ENCODE results near the gene HHIPL2. TPM values are rescaled to one million over a fixed set of nuclear protein-coding genes. Genes with fewer than 3 reads are reported as not detected.

The HHIPL2 gene
- total RNA-seq, 2 donors from 2014 or later = not detected

- Histone ChIP-seq H3K27ac (no peak overlapping the region), H3K27me3 (no peaks in the 10 kb centered on the region), H3K9me3 (no peaks in the 10 kb centered on the region), H3K4me1 (no peaks in the 10 kb centered on the region), H3K36me3 (replicated peaks in 1 of 2; ENCODE audit: insufficient read depth in 1 of 2, low read depth in 2 of 2) (no peaks in the 10 kb centered on the region), H3K4me3 (no peak overlapping the region)
- TF ChIP-seq, protein P1, sequence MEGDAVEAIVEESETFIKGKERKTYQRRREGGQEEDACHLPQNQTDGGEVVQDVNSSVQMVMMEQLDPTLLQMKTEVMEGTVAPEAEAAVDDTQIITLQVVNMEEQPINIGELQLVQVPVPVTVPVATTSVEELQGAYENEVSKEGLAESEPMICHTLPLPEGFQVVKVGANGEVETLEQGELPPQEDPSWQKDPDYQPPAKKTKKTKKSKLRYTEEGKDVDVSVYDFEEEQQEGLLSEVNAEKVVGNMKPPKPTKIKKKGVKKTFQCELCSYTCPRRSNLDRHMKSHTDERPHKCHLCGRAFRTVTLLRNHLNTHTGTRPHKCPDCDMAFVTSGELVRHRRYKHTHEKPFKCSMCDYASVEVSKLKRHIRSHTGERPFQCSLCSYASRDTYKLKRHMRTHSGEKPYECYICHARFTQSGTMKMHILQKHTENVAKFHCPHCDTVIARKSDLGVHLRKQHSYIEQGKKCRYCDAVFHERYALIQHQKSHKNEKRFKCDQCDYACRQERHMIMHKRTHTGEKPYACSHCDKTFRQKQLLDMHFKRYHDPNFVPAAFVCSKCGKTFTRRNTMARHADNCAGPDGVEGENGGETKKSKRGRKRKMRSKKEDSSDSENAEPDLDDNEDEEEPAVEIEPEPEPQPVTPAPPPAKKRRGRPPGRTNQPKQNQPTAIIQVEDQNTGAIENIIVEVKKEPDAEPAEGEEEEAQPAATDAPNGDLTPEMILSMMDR (IDR thresholded peaks at IDR 0.05) = no peak
- no peak for TF ChIP-seq POLR2A (IDR thresholded peaks at IDR 0.05)
- DNase-seq (no peak), ATAC-seq (no peak)
- intact Hi-C loops (cut with DNase I) = no loop called here
- WGBS, 2 donors = 6 to 21% methylated on average over 5 to 7 of the region's 7 CpGs
Observed at GRCh38 chr1:222546548-222547259, 1.2 kb downstream of the HHIPL2 start.

DNA sequence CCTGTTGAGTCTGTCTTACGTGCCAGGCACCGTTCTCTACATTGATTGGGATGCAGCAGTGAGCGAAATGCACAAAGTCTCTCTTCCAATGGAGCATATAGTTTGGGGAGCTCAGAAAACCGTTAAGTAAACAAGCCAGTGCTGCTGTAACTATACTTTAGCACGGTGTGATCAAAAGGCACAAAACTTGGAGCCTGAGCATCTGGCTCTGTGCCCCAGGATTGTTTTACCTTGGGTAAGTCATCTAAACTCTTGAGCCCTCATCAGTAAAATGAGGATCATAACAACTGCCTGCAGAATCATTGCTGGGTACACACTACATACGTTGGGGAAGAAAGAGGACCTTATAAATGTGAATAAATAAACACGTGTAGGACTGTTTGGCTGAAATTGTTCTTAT, 1.8 kb downstream of the HHIPL2 start:
- H3K4me3 ChIP-seq = no peak overlapping the region
- H3K27me3 ChIP-seq = no peaks in the 10 kb centered on the region
- H3K27ac ChIP-seq = no peak overlapping the region
- intact Hi-C loops (cut with DNase I) = no loop called here
- DNase-seq (no peak), ATAC-seq (no peak)
- H3K9me3 ChIP-seq = no peaks in the 10 kb centered on the region
- TF ChIP-seq POLR2A (IDR thresholded peaks at IDR 0.05) = no peak
- TF ChIP-seq, protein P1 (IDR thresholded peaks at IDR 0.05) = no peak
- WGBS, 2 donors = 45 to 53% methylated on average over 7 of the region's 7 CpGs
- H3K36me3 ChIP-seq (replicated peaks in 1 of 2; ENCODE audit: insufficient read depth in 1 of 2, low read depth in 2 of 2) = no peaks in the 10 kb centered on the region
- no peaks in the 10 kb centered on the region for H3K4me1 ChIP-seq

GRCh38 chr1:222543817-222544216, 4.1 kb downstream of the HHIPL2 start:
- Histone ChIP-seq H3K4me1 (no peaks in the 10 kb centered on the region), H3K27me3 (no peaks in the 10 kb centered on the region), H3K27ac (no peak overlapping the region), H3K4me3 (no peak overlapping the region), H3K9me3 (no peaks in the 10 kb centered on the region), H3K36me3 (replicated peaks in 1 of 2; ENCODE audit: insufficient read depth in 1 of 2, low read depth in 2 of 2) (no peaks in the 10 kb centered on the region)
- no peak for ATAC-seq
- 84 to 91% methylated on average over 20 to 21 of the region's 21 CpGs for WGBS, 2 donors
- no peak for TF ChIP-seq POLR2A (IDR thresholded peaks at IDR 0.05)
- TF ChIP-seq, protein P1 (IDR thresholded peaks at IDR 0.05) = no peak
- no peak for DNase-seq
- intact Hi-C loops (cut with DNase I) = no loop called here

- WGBS, 2 donors = 28 to 45% methylated on average over 2 of the region's 2 CpGs
- no peaks in the 10 kb centered on the region for H3K4me1 ChIP-seq
- TF ChIP-seq, protein P1 (IDR thresholded peaks at IDR 0.05) = no peak
- TF ChIP-seq POLR2A (IDR thresholded peaks at IDR 0.05) = no peak
- no peak for ATAC-seq
- H3K4me3 ChIP-seq = no peak overlapping the region
- no peaks in the 10 kb centered on the region for H3K36me3 ChIP-seq (replicated peaks in 1 of 2; ENCODE audit: insufficient read depth in 1 of 2, low read depth in 2 of 2)
- no peaks in the 10 kb centered on the region for H3K27me3 ChIP-seq
- no peaks in the 10 kb centered on the region for H3K9me3 ChIP-seq
- H3K27ac ChIP-seq = no peak overlapping the region
- no peak for DNase-seq
- intact Hi-C loops (cut with DNase I) = no loop called here
Observed at GRCh38 chr1:222540598-222540995, 7.3 kb downstream of the HHIPL2 start.
